ENCODE data around the gene ZNF319. TPM values are rescaled to one million over a fixed set of nuclear protein-coding genes. Genes with fewer than 3 reads are reported as not detected.

ZNF319 gene
- 4.3 and 5.6 TPM in 2 replicates for polyA plus RNA-seq (2014; cell fraction: cytosol; rRNA removed)
- 3.1 and 9.4 TPM in 2 replicates for polyA plus RNA-seq (2014; cell fraction: nucleus; rRNA removed)

DNA sequence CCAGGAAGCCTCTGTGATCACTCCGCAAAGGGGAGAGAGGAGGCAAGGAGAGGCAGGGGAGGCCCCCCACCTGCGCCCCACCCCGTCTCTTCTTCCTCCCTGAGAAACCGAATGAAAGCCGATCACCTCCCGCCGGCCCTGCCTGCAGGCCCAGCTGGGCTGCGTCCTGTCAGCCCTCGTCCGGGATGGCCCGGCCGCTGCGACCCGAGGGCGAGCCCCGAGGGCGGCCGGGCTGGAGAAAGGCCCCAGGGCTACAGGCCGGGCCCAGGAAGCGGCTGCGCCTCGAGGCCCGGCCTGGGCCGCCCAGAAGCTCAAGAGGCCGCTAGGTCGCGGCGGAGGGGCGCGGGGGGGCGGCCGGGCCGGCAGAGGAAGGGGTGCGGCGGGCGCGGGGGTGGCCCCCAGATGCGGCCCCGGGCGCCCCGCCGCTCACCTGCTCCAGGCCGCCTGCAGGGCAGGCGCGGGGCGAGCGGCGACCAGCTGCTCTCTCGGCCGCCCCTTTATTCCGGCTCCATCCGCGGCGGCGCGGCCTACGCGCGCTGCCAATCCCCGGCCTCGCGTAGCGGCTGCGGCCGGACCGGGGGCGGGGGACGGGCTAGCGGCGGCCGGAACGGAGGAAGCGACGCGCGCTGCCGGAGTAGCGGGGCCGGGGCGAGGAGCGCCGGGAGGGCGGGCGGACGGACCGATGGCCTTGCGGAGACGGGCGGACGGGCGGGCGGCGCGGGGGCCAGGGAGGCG is at the start of gene ZNF319:
TSS of gene ZNF319 (minus strand) at position 702 of the 735 bp plus-strand sequence. CDS start 2,407 bp downstream, outside the sequence.
- no peak for DNase-seq (ENCODE audit: low spot score)

DNA sequence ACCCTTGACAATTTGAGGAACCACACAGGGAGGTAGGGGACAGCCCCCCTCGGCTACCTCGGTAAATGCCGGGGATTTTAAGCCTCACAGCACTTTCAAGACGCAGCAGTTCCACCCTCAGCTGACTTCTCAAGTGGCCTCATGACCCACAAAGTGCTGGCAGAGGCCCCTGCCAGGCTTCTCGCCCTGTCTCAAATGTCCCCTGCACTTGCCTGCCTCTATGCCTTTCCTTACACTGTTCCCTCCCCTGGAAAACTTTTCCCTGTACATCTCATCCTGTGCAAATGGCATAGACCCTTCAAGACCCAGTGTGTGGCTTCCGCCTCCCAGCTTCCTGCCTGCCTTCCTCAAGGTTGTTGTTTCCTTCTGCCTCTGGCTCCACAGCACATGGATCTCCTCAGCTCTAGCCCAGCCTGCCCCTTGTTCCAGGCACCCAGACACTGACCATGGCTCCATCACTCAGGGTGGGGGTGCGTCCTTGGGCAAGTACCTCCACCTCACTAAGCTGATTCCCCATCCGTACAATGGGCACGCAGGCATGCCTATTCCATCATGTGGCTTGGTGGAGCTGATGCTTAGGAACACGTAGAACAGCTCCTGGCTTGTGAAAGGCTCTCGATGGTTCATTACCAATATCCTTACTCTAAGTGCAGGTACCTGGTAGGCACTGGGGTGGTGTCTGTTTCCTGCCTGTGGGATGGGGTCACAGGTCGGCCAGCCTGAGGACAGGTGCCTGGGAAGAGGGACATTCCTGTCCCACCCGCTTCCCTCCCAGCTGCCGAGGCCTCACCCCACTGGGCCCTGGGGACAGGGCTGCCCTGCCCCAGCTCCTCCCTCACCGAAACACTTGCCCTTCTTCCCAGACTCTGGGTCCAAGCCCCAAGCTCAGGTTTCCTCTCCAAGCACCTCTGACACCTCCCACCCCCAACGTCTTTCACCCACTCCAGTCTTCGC is 49.0 kb upstream of the ZNF319 start:
- DNase-seq (ENCODE audit: low spot score) = no peak

DNA sequence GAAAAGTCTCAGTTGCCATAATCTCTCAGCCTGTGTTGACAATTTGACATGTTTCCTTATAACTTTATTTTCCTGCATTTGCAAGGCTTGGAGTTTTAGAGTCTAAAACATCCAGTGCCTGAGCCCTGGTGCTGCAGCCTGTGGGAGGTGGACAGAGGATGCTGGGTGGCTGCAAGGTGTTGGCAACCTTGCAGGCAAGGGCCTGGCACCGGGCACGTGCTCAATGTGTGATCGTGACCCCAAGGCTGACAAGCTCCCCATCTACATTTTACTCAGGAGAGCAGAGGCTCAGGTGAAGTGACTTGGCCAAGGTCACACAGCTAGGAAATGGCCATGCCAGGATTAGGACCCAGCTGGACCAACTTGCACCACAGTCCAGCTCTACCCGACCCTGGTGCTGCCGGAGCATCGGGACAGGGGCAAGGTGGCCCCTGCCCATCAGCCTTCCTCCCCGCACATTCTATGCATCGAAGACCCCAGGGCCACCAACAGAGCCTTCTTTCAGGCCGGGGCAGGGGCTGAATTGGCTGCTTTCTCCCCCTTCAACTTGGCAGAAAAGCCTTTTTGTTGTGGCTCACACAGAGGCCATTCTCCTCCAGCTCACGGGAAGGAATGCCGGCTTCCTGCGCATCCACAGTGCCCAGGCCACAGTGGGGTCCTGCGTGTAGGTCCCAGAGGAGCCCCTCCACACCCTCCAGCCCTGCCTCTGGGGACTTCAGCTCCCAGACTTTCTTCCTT is 48.2 kb upstream of the ZNF319 start:
- no peak for DNase-seq (ENCODE audit: low spot score)

DNA sequence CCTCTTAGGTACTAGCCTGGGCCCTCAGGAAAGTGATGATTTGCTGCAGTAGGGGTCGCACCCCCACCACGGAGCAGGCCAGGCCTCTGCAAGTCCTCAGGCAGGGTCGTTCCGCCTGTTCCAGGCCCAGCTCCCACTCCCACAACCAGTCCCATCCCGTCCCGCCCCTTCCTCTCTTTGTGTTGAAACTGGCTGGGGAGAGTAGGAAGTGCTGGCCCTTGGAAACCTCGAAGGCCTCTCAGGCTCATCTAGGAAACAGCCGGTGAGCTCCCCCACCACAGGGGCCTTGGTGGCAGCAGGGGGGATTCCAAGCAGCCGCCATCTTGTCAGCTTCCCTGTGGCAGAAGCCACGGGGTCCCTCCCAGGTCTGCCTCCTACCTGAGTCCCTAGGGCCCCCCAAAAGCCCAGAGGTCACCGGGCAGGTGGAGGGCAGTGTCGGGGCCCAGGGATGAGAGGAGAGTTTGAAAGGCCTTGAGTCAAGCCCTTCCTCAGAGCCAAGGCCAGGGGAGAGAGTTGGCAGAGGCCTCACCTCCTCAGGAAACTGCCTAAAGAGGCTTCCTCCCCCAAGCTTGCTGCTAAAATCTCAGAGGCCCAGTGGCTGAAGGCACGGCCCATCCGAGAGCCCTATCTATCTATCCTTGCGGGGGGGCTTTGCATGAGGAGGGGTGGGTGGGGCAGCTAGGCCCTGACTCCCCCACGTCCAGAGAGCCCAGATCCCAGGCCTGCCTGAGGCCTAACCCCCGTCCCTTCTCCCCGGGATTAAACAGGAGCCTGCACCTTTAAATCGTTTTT is 47.3 kb upstream of the ZNF319 start:
- DNase-seq (ENCODE audit: low spot score) = no peak

DNA sequence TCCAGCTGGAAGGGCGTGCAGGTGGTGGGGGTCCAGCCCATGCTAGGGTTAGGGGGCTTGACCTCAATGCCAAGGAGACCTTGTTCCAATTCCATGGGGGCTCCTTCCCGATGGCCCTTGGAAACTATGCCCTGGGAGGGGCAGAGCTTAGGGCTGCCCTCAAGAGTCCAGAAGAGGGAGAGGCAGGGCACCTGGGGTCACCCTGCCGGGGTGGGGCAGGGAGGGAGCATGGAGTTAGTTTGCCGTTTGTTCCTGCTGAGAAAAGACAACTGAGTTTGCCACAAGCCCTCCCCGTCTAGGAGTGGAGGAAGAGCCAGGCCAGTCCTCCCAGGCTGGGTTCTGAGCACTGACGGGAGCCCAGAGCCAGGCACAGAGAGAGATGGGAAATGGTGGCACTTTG is 46.5 kb upstream of the ZNF319 start:
- no peak for DNase-seq (ENCODE audit: low spot score)

DNA sequence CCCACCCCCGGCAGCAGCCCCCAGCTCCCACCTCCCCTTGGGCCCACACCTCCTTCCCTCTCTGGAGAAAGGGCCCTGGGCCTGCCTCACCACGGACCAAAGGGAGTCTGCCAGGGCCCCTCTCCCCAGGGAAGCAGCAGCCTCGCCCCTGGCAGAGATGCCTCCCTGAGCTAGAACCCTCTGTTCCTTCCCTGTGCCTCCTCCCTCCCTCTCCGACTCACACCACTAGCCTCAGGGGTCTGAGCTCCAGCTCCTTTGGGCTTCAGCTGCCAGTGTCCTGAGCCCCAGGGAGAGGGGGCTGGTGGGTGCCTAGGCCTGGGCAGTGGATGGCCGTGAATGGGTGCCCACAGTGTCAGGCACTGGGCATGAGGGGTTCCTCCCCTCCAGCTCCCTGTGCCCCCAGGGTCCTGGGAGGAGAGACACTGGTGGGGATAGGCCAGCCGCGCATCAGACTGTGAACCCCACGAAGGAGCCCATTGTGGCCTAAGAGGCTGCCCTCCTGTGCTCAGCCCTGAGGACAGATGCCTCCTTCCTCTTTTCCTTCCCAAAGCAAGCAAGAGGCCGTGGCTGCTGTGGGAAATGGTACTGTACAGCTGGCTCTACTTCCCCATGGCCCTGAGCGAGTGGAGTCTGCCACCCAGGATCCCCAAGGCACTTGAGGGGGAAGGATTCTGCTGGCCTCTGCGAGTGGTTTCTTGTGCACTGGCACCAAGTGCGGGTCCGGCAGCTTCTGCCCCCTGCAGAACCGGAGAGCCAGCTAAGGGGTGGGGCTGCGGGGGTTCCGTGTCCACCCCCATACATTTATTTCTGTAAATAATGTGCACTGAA is 45.8 kb upstream of the ZNF319 start:
- DNase-seq (ENCODE audit: low spot score) = no peak

DNA sequence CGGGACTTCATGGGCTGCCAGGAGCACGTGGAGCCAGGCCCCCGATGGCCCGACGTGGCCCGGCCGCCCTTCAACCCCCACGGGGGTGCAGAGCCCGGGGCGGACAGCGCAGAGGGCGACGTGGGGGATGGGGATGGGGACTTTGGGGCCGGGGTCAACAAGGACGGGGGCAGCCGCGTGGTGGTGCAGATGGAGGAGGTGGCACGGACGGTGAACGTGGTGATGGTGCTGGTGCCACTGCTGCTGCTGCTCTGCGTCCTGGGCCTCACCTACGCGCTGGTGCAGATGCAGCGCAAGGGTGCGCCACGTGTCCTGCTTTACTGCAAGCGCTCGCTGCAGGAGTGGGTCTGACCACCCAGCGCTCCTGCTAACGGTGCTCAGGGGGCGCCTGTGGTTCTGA is 44.6 kb upstream of the ZNF319 start:
- DNase-seq (ENCODE audit: low spot score) = no peak

DNA sequence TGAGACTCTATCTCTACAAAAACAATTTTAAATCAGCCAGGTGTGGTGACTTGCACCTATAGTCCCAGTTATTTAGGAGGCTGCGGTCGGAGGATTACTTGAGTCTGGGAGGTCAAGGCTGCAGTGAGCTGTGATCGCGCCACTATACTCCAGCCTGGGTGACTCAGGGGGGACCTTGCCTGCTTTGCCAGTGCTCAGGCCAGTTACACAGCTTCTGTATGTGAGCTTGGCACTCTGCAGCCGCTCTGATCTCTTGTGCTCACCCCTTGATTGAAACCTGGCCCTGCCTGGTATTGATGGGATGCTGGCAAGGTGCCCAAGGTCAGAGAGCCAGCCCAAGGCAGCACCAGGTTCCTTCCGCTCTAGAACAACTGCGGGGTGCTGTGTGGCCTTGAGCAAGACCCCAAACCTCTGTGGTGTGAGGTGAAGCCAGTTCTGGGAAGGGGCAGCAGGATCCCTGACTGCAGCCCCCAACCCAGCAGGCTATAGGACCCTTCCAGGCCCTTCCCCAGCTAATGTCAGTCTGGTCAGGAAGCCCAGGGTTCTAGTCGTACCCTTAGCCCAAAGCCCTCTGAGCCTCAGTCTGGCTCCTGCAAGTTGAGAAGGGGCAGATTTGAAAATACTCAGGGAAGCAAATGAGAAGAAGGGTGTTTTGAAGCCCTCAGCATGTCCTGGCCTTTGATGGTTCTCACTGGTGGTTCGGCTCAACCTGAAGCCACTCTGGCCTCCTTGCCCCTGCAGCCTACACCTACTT is 44.0 kb upstream of the ZNF319 start:
- DNase-seq (ENCODE audit: low spot score) = no peak

DNA sequence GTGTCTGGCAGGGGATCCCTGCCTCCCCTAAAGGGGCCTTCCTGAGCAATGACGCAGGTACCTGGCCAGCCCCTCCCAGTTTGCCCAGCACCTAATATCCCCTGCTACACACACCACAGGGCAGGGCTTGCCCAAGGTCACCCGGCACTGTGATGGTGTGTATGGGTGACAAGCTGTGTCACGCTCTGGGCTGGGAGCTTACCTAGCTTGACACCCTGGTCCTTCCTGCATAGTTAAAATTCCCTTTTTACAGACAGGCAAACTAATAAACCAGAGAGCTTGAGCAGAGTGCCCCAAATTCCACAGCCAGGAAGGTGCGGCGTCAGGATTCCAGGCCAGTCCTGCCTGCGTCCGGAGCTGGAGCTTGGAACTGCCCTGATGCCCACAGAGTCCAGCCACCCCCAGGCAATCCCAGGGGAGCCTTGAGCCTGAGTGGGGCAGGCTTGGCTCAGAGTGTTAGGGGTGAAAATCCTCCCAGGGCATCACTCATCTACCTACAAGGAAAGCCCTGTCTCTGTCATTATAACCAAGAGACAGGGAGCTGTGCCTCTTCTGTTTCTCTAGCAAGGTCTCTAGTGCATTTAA is 43.2 kb upstream of the ZNF319 start:
- no peak for DNase-seq (ENCODE audit: low spot score)

DNA sequence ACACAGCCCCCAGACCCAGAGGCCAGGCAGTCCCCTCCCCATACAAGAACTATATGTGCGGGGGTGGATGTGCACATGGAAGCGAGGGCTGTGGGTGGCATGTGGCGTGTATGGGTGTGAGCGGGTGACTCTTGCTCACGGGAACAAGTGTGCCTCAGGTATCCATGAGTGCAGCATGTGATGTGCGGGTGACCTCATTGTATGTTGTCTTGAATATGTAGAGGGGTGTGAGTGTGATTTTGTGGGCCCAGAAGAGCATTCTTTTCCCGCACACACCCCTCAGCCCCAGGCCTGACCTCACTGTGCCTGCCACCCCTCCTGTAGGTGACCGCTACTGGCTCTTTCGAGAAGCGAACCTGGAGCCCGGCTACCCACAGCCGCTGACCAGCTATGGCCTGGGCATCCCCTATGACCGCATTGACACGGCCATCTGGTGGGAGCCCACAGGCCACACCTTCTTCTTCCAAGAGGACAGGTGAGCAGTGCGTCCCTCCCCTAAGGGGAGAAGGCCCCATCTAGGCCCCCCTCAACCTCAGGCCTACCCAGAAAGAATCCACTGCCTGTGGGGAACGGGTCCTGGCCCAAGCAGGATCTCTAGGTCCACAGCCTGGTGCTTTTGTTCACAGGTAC is 42.5 kb upstream of the ZNF319 start:
- no peak for DNase-seq (ENCODE audit: low spot score)

DNA sequence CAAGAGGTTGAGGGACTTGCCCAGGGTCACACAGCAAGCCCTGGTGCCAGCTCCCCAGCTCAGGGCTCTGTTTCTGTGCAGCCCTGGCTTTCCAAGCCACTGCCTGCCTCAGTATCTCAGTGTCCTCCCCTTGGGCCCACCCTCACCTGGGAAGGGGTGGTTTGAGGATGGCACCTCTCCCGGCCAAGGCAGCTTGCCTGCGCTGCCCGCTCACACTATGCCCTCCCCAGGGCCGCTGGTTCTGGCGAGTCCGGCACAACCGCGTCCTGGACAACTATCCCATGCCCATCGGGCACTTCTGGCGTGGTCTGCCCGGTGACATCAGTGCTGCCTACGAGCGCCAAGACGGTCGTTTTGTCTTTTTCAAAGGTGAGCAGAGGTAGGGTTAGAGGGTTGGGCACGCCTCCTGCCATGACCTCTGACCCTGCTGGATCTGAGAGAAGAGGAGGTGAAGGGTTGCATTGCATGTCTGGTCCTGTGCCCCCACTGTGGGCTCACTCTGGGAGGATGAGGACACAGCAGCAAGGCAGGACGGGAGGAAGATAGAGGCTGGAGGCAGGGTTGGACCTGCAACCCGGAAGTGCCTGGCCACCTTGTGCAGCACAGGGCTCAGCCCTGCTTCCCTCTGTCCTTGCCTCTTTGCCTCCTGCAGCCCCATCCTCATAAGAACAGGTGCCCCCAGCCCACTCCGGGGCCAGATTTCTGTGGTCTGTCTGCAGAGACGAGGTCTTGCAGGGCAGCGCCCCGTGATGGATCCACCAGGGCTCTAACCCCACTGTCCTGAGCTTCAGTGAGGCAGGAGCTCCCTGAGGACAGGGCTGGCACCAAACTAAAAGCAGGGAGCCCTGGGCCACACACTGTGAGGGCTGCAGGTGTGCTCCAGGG is 41.8 kb upstream of the ZNF319 start:
- DNase-seq (ENCODE audit: low spot score) = no peak

DNA sequence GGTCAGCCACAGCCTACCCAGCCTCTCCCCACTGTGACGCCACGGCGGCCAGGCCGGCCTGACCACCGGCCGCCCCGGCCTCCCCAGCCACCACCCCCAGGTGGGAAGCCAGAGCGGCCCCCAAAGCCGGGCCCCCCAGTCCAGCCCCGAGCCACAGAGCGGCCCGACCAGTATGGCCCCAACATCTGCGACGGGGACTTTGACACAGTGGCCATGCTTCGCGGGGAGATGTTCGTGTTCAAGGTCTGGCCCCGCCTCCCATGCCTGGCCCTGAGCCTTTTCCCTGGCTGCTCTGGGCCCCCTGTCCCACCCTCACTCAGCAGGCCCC is 41.1 kb upstream of the ZNF319 start:
- no peak for DNase-seq (ENCODE audit: low spot score)

DNA sequence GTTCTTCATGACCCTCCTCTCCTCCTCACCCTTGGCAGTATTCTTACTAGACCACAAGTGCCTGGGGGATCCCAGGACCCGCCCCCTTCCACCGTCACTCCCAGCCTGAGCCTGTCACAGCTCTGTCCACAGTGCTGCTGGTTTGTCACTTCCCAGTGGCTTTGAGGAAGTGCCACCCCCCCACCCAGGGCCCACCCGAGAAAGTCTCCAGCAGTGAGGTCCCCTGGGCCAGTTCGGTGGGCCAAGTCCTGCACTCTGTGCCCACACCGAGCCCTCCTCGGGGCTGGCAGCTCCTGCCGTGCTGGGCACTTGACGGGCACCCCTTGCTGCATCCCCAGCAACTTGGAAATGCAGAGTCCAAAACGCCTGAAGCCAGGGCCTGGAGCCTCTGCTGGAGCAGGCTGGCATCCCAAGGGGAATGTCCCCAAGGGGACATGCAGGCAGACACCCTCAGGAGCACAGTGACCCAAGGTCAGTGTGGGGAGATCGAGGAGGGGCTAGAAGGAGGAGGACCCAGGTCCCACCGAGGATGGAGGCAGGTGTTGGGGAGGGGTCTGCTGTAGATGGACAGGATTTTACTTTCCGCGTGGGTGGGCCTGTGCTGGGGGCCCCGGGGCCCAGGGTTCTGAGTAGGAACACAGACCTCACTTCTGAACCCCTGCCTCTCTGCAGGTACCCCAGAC is 40.6 kb upstream of the ZNF319 start:
- no peak for DNase-seq (ENCODE audit: low spot score)

DNA sequence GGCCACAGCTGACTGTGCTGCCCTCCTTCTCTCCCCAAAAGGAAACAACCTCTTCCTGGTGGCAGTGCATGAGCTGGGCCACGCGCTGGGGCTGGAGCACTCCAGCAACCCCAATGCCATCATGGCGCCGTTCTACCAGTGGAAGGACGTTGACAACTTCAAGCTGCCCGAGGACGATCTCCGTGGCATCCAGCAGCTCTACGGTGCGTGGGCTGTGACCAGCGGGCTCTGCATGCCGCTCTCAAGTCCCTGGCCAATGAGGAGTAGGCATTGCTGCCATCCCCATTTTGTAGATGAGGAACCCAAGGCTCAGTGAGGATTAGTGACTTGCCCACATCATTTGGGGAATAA is 40.0 kb upstream of the ZNF319 start:
- no peak for DNase-seq (ENCODE audit: low spot score)

DNA sequence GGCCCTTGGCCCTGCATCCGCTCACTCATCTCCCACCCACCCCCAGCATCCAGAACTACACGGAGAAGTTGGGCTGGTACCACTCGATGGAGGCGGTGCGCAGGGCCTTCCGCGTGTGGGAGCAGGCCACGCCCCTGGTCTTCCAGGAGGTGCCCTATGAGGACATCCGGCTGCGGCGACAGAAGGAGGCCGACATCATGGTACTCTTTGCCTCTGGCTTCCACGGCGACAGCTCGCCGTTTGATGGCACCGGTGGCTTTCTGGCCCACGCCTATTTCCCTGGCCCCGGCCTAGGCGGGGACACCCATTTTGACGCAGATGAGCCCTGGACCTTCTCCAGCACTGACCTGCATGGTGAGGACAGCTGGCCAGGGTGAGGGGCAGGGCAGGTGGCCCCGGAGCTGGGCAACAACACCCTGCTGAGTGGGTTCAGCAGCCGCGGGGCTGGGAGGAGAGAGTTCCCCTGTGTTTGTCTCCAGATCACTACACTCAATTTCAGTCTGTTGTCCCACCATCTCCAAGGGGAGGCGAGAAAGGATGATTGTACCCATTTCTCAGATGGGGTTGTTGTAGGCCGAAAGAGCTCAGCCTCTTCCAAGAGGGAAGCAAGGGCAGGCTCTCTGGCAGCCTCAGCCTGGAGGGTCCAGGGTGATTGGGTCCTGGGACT is 39.5 kb upstream of the ZNF319 start:
- no peak for DNase-seq (ENCODE audit: low spot score)

DNA sequence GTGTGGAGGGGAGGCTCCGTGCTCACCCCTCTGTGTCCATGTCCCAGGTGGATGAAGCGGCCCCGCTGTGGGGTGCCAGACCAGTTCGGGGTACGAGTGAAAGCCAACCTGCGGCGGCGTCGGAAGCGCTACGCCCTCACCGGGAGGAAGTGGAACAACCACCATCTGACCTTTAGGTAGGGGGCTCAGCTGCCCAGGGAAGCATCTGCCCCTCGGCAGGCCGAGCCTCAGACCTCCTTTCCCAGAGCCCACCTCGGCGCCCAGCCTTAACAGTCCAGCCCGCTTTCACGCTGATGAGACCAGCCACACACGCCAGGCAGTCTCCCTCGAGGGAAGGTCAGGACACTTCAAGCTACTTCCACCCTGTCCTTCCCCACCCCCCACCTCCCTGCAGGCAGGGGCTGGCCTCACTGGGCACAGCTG is 37.8 kb upstream of the ZNF319 start:
- DNase-seq (ENCODE audit: low spot score) = no peak
